HepG2 (cell line): ENCODE results near the gene MGA. TPM values are rescaled to one million over a fixed set of nuclear protein-coding genes. Genes with fewer than 3 reads are reported as not detected.

ENCODE experiments used
- ATAC-seq: fragments of 200-7000 bp; cut with Tn5 transposase; 3 replicates; pipeline ENCODE4 v1.9.1; 2020; ENCODE audit warnings: mild to moderate bottlenecking, moderate library complexity
- BruUV-seq: library from RNA; stranded (reverse); fragments of 400-500 nt; replicated peaks from 2 replicates; lab custom pipeline; 2021; lab: Mats Ljungman, UMichigan
- CTCF ChIA-PET: fragments of 300-600 bp; formaldehyde crosslinking; extraction: SDS; loops from one replicate; lab custom pipeline; 2021; ENCODE audit warnings: low total read pairs, inconsistent platforms, low intra/inter-chr PET ratio; lab: Yijun Ruan, JAX
- POLR2A ChIA-PET: fragments of 350-600 bp; sonication (Branson Sonifier 250); formaldehyde crosslinking; loops from one replicate; lab custom pipeline; 2020; ENCODE audit warnings: antibody characterized with exemption, inconsistent platforms; lab: Yijun Ruan, JAX
- DNase-seq: peaks from one replicate; pipeline ENCODE4 v3.0.0-alpha.2; 2015; ENCODE audit warnings: low spot score
- FAIRE-seq: peaks from 3 replicates; lab custom pipeline; 2011; peaks lifted over from hg19 to GRCh38; lab: Jason Lieb, UNC
- H2AFZ ChIP-seq: one replicate; pipeline ENCODE4 v1.6.1; 2011; ENCODE audit warnings: low read length, inconsistent platforms
- H3K27ac ChIP-seq: fragments of 300-600 bp; 3 replicates; pipeline ENCODE4 v1.8.0; 2011; ENCODE audit warnings: mixed run types, mild to moderate bottlenecking, mixed read lengths, low read length, inconsistent platforms; ENCODE audit not compliant: insufficient read depth; ENCODE audit errors: extremely low read length
- H3K27me3 ChIP-seq, 2 experiments: fragments of 200-600 bp in 1 of 2; 2 replicates in 1 of 2; 3 replicates in 1 of 2; pipeline versions ENCODE4 v1.6.0 to v1.8.0; 2011; ENCODE audit warnings: low read length in 2 of 2, mild to moderate bottlenecking in 2 of 2, moderate library complexity in 2 of 2, inconsistent platforms in 1 of 2; ENCODE audit not compliant: insufficient read depth in 2 of 2, control insufficient read depth in 1 of 2
- H3K36me3 ChIP-seq, 2 experiments: fragments of 200-600 bp in 1 of 2; replicated peaks in 1 of 2; 2 replicates in 1 of 2; 3 replicates in 1 of 2; pipeline versions ENCODE4 v1.5.1 to v1.8.0; 2011; ENCODE audit warnings: low read length in 2 of 2, inconsistent platforms in 1 of 2; ENCODE audit not compliant: insufficient read depth in 2 of 2, control insufficient read depth in 1 of 2
- H3K4me1 ChIP-seq: 2 replicates; pipeline ENCODE4 v1.5.1; 2012; ENCODE audit warnings: low read length, inconsistent platforms; ENCODE audit not compliant: insufficient read depth
- H3K4me2 ChIP-seq: 2 replicates; pipeline ENCODE4 v1.6.0; 2011; ENCODE audit warnings: low read depth, low read length, inconsistent platforms
- H3K4me3 ChIP-seq, 3 experiments: fragments of 200-600 bp in 1 of 3; sonication (generic), shearing (Covaris generic) in 1 of 3; replicated peaks in 1 of 3; 2 replicates each; pipeline ENCODE4 v1.5.1; 2011 to 2016; ENCODE audit warnings: low read length in 3 of 3, inconsistent platforms in 2 of 3, low read depth in 2 of 3, mild to moderate bottlenecking in 2 of 3, control low read depth in 1 of 3, mixed read lengths in 1 of 3; ENCODE audit not compliant: insufficient read depth in 1 of 3
- H3K79me2 ChIP-seq: one replicate; pipeline ENCODE4 v1.6.1; 2011; ENCODE audit warnings: low read length, inconsistent platforms; ENCODE audit not compliant: insufficient read depth
- H3K9ac ChIP-seq: 2 replicates; pipeline ENCODE4 v1.6.0; 2011; ENCODE audit warnings: mild to moderate bottlenecking, low read depth, low read length, inconsistent platforms; ENCODE audit not compliant: insufficient read depth
- H3K9me3 ChIP-seq: 2 replicates; pipeline ENCODE4 v1.5.1; 2012; ENCODE audit warnings: mild to moderate bottlenecking, low read length
- H4K20me1 ChIP-seq: 2 replicates; pipeline ENCODE4 v1.6.0; 2011; ENCODE audit warnings: inconsistent platforms, mild to moderate bottlenecking, low read length, moderate library complexity; ENCODE audit not compliant: insufficient read depth
- CAMTA2 ChIP-seq: sonication (generic); formaldehyde crosslinking; IDR thresholded peaks from 2 replicates; pipeline ENCODE4 v1.4.0; 2020; ENCODE audit warnings: mild to moderate bottlenecking, missing genetic modification reagents, borderline replicate concordance
- CEBPZ ChIP-seq: IDR thresholded peaks from 2 replicates; pipeline ENCODE4 v1.6.1; 2012; ENCODE audit warnings: low read length, improper control_type of control experiment
- CENPT ChIP-seq: sonication (generic); formaldehyde crosslinking; IDR thresholded peaks from 2 replicates; pipeline ENCODE4 v1.8.0; 2022; ENCODE audit warnings: low read depth, mild to moderate bottlenecking, moderate library complexity, missing genetic modification reagents
- CERS6 ChIP-seq: sonication (generic); formaldehyde crosslinking; IDR thresholded peaks from 2 replicates; pipeline ENCODE4 v1.5.0; 2020; ENCODE audit warnings: missing genetic modification reagents
- GTF2F1 ChIP-seq: fragments of 150-350 bp; IDR thresholded peaks from 2 replicates; pipeline ENCODE4 v1.6.1; 2014; ENCODE audit warnings: low read length
- HNF4A ChIP-seq: sonication (generic); formaldehyde crosslinking; IDR thresholded peaks from 2 replicates; pipeline ENCODE4 v1.4.0; 2020; ENCODE audit warnings: missing genetic modification reagents
- KLF11 ChIP-seq: IDR thresholded peaks from 2 replicates; pipeline ENCODE4 v1.6.1; 2016; ENCODE audit warnings: missing compliant biosample characterization
- NFKBIZ ChIP-seq: IDR thresholded peaks from 2 replicates; pipeline ENCODE4 v1.6.1; 2018; ENCODE audit warnings: missing genetic modification reagents, missing compliant biosample characterization
- NR2F2 ChIP-seq: IDR thresholded peaks from 2 replicates; pipeline ENCODE4 v1.6.1; 2012; ENCODE audit warnings: low read depth, inconsistent platforms, borderline replicate concordance
- PCBP2 ChIP-seq: fragments of 200-400 bp; formaldehyde crosslinking; optimal IDR thresholded peaks from 2 replicates; pipeline ENCODE3; 2018; ENCODE audit warnings: low read length, low read depth; ENCODE audit not compliant: poor library complexity, severe bottlenecking
- RAD51 ChIP-seq: fragments of 450-650 bp; IDR thresholded peaks from 2 replicates; pipeline ENCODE4 v1.6.1; 2016; ENCODE audit warnings: borderline replicate concordance
- SOX6 ChIP-seq, 2 experiments: fragments of 450-650 bp in 1 of 2; sonication (generic) in 1 of 2; formaldehyde crosslinking in 1 of 2; IDR thresholded peaks; 2 replicates each; pipeline versions ENCODE4 v1.4.0 to v1.6.1; 2017 to 2020; ENCODE audit warnings: antibody characterized with exemption in 1 of 2, mild to moderate bottlenecking in 1 of 2, missing genetic modification reagents in 1 of 2
- ZFP41 ChIP-seq: sonication (generic); formaldehyde crosslinking; IDR thresholded peaks from 2 replicates; pipeline ENCODE4 v1.4.0; 2020; ENCODE audit warnings: mild to moderate bottlenecking, missing genetic modification reagents, borderline replicate concordance
- ZNF337 ChIP-seq: sonication (generic); formaldehyde crosslinking; IDR thresholded peaks from 2 replicates; pipeline ENCODE4 v1.5.1; 2020; ENCODE audit warnings: missing genetic modification reagents, low read depth, mild to moderate bottlenecking, borderline replicate concordance
- ZNF709 ChIP-seq: sonication (generic); formaldehyde crosslinking; IDR thresholded peaks from 2 replicates; pipeline ENCODE4 v1.5.0; 2020; ENCODE audit warnings: mild to moderate bottlenecking, missing genetic modification reagents
- ZSCAN5A ChIP-seq: sonication (generic); formaldehyde crosslinking; IDR thresholded peaks from 2 replicates; pipeline ENCODE4 v1.8.0; 2022; ENCODE audit warnings: mild to moderate bottlenecking, missing genetic modification reagents, borderline replicate concordance
- WGBS: methylation state at CpG from one replicate; pipeline ENCODE4 v1.1.6; 2017; ENCODE audit warnings: low lambda C conversion rate; 5-methylcytosine and 5-hydroxymethylcytosine counted together
- in situ Hi-C: cut with HindIII; loops from 2 replicates; pipeline ENCODE4 v1.10.0; 2017; ENCODE audit warnings: low pct_unique_long_range_greater_than_20kb; ENCODE audit not compliant: extremely low pct_ligation_motif_present
- intact Hi-C: fragments of 100-400 bp; cut with micrococcal nuclease; formaldehyde crosslinking; loops from one replicate; pipeline ENCODE4 v1.10.0; 2022; ENCODE audit not compliant: unreplicated experiment
- polyA plus RNA-seq, 8 experiments: library from polyadenylated mRNA; depleted of rRNA in 3 of 8; stranded (reverse) in 7 of 8; unstranded in 1 of 8; fragments of >200 nt; fragmentation: Illumina TruSeq in 4 of 8; extraction: Trizol in 4 of 8; gene quantifications; 2 replicates each; pipeline versions ENCODE4 v1.2.1 to v1.2.3, GENCODE V29; 2011 to 2016; ENCODE audit warnings: low read depth in 4 of 8, missing spikeins in 1 of 8, mixed read lengths in 1 of 8; ENCODE audit not compliant: insufficient read depth in 1 of 8
- total RNA-seq, 5 experiments: library from RNA; depleted of rRNA; stranded (reverse); fragments of >200 nt; fragmentation: Illumina TruSeq; extraction: Trizol; gene quantifications; 2 replicates each; pipeline ENCODE4 v1.2.3, GENCODE V29; 2016; ENCODE audit warnings: low read depth in 1 of 5
- TF ChIP-seq, protein P1 (sequence below): sonication (generic); formaldehyde crosslinking; IDR thresholded peaks from 2 replicates; pipeline ENCODE4 v1.4.0; 2020; ENCODE audit warnings: missing genetic modification reagents
- TF ChIP-seq, protein P2 (sequence below): conservative IDR thresholded peaks from 2 replicates; pipeline ENCODE4 v1.6.1; 2018; ENCODE audit warnings: missing genetic modification reagents

MGA gene
- total and polyA plus RNA-seq, 2 of the 13 experiments (the other 11 are each of a cell fraction or from before 2014, with no cell fraction given) = 5.3 to 59.0 TPM

DNA sequence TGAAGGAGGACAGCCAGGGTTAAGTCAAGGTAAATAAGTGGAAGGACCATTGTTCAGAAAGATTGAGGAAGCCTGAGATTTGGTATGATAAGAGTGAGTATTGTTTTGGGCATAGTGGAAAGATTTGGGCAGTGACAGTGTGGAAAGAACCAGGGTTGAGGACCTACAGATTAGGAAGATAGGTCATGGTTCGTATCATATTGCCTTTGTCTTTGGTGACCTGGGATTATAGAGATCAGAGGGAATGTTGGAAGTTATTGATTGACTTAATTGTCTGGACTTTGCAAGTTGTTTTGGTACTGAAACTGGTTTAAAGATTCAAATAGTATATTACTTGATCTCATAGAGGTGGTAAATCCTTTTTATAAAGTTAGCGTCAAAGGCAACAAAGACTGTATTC, 23.1 kb upstream of the MGA start:
- no peak overlapping the region for H3K4me3 ChIP-seq
- FAIRE-seq (no peak), ATAC-seq (no peak), DNase-seq (no peak)
- H3K4me2 ChIP-seq = no peak overlapping the region
- H3K79me2 ChIP-seq = peaks cover 78% of the 10 kb centered on the region
- no peak overlapping the region for H2AFZ ChIP-seq
- H3K9ac ChIP-seq = no peak overlapping the region
- CTCF ChIA-PET = no interaction called here
- in situ Hi-C loops = no loop called here
- peaks cover 0 to 6% of the 10 kb centered on the region in 2 experiments; a peak in 1 of 5 replicates for H3K36me3 ChIP-seq
- no peaks in the 10 kb centered on the region for H4K20me1 ChIP-seq
- intact Hi-C loops = no loop called here
- no TSS peak for BruUV-seq
- 87% methylated on average over 2 of the region's 2 CpGs for WGBS
- peaks cover 31% of the 10 kb centered on the region for H3K4me1 ChIP-seq
- POLR2A ChIA-PET = no interaction called here
- no peak overlapping the region for H3K27ac ChIP-seq
- no peaks in the 10 kb centered on the region for H3K9me3 ChIP-seq
- H3K27me3 ChIP-seq = no peaks in the 10 kb centered on the region
- TF ChIP-seq CEBPZ = no peak
- no peak for TF ChIP-seq NFKBIZ (CRISPR knock-in tag)
- TF ChIP-seq ZFP41 (CRISPR knock-in tag) = no peak
- peak; percentile 14; the same call in 1 of the 2 replicates for TF ChIP-seq HNF4A (CRISPR knock-in tag)
- TF ChIP-seq NR2F2 = peak; percentile 52; the same call in 1 of the 2 replicates
- TF ChIP-seq, protein P1, sequence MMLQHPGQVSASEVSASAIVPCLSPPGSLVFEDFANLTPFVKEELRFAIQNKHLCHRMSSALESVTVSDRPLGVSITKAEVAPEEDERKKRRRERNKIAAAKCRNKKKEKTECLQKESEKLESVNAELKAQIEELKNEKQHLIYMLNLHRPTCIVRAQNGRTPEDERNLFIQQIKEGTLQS (CRISPR knock-in tag) = no peak
- no peak for TF ChIP-seq CAMTA2 (CRISPR knock-in tag)
- no peak for TF ChIP-seq CERS6
- TF ChIP-seq, protein P2, sequence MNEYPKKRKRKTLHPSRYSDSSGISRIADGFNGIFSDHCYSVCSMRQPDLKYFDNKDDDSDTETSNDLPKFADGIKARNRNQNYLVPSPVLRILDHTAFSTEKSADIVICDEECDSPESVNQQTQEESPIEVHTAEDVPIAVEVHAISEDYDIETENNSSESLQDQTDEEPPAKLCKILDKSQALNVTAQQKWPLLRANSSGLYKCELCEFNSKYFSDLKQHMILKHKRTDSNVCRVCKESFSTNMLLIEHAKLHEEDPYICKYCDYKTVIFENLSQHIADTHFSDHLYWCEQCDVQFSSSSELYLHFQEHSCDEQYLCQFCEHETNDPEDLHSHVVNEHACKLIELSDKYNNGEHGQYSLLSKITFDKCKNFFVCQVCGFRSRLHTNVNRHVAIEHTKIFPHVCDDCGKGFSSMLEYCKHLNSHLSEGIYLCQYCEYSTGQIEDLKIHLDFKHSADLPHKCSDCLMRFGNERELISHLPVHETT (CRISPR knock-in tag) = no peak
- TF ChIP-seq RAD51 = no peak
- TF ChIP-seq KLF11 (CRISPR knock-in tag) = no peak
- TF ChIP-seq ZNF337 = no peak
- no peak for TF ChIP-seq PCBP2
- no peak for TF ChIP-seq ZSCAN5A (CRISPR knock-in tag)
- TF ChIP-seq GTF2F1 = no peak
- no peak for TF ChIP-seq ZNF709 (CRISPR knock-in tag)
- TF ChIP-seq SOX6 (IDR thresholded peaks at IDR 0.05) = no peak
- TF ChIP-seq SOX6 (CRISPR knock-in tag; IDR thresholded peaks at IDR 0.05) = peak; percentile 69
- TF ChIP-seq CENPT = no peak
